ENCODE measurements around the gene AGFG1.

GRCh38 chr2:227597998-227598397 lies 126.0 kb downstream of the AGFG1 start:
- TF ChIP-seq CTCF (IDR thresholded peaks at IDR 0.05) (no peak), EZH2 (IDR thresholded peaks at IDR 0.05; ENCODE audit: borderline replicate concordance, insufficient read depth, low read depth, low read length, poor library complexity, severe bottlenecking) (no peak)

Data from B cell (primary cell).